HepG2 (cell line): ENCODE measurements around the gene SDK2. TPM values are rescaled to one million over a fixed set of nuclear protein-coding genes. Genes with fewer than 3 reads are reported as not detected.

Experiments
- ATAC-seq: fragments of 200-7000 bp; cut with Tn5 transposase; 3 replicates; pipeline ENCODE4 v1.9.1; 2020; ENCODE audit warnings: mild to moderate bottlenecking, moderate library complexity
- BruUV-seq: library from RNA; stranded (reverse); fragments of 400-500 nt; replicated peaks from 2 replicates; lab custom pipeline; 2021; lab: Mats Ljungman, UMichigan
- CTCF ChIA-PET: fragments of 300-600 bp; formaldehyde crosslinking; extraction: SDS; loops from one replicate; lab custom pipeline; 2021; ENCODE audit warnings: low total read pairs, inconsistent platforms, low intra/inter-chr PET ratio; lab: Yijun Ruan, JAX
- POLR2A ChIA-PET: fragments of 350-600 bp; sonication (Branson Sonifier 250); formaldehyde crosslinking; loops from one replicate; lab custom pipeline; 2020; ENCODE audit warnings: antibody characterized with exemption, inconsistent platforms; lab: Yijun Ruan, JAX
- DNase-seq: peaks from one replicate; pipeline ENCODE4 v3.0.0-alpha.2; 2015; ENCODE audit warnings: low spot score
- FAIRE-seq: peaks from 3 replicates; lab custom pipeline; 2011; peaks lifted over from hg19 to GRCh38; lab: Jason Lieb, UNC
- H2AFZ ChIP-seq: one replicate; pipeline ENCODE4 v1.6.1; 2011; ENCODE audit warnings: low read length, inconsistent platforms
- H3K27ac ChIP-seq: fragments of 300-600 bp; 3 replicates; pipeline ENCODE4 v1.8.0; 2011; ENCODE audit warnings: mixed run types, mild to moderate bottlenecking, mixed read lengths, low read length, inconsistent platforms; ENCODE audit not compliant: insufficient read depth; ENCODE audit errors: extremely low read length
- H3K27me3 ChIP-seq, 2 experiments: fragments of 200-600 bp in 1 of 2; 2 replicates in 1 of 2; 3 replicates in 1 of 2; pipeline versions ENCODE4 v1.6.0 to v1.8.0; 2011; ENCODE audit warnings: low read length in 2 of 2, mild to moderate bottlenecking in 2 of 2, moderate library complexity in 2 of 2, inconsistent platforms in 1 of 2; ENCODE audit not compliant: insufficient read depth in 2 of 2, control insufficient read depth in 1 of 2
- H3K36me3 ChIP-seq, 2 experiments: fragments of 200-600 bp in 1 of 2; replicated peaks in 1 of 2; 2 replicates in 1 of 2; 3 replicates in 1 of 2; pipeline versions ENCODE4 v1.5.1 to v1.8.0; 2011; ENCODE audit warnings: low read length in 2 of 2, inconsistent platforms in 1 of 2; ENCODE audit not compliant: insufficient read depth in 2 of 2, control insufficient read depth in 1 of 2
- H3K4me1 ChIP-seq: 2 replicates; pipeline ENCODE4 v1.5.1; 2012; ENCODE audit warnings: low read length, inconsistent platforms; ENCODE audit not compliant: insufficient read depth
- H3K4me2 ChIP-seq: 2 replicates; pipeline ENCODE4 v1.6.0; 2011; ENCODE audit warnings: low read depth, low read length, inconsistent platforms
- H3K4me3 ChIP-seq, 3 experiments: fragments of 200-600 bp in 1 of 3; sonication (generic), shearing (Covaris generic) in 1 of 3; replicated peaks in 1 of 3; 2 replicates each; pipeline ENCODE4 v1.5.1; 2011 to 2016; ENCODE audit warnings: low read length in 3 of 3, inconsistent platforms in 2 of 3, low read depth in 2 of 3, mild to moderate bottlenecking in 2 of 3, control low read depth in 1 of 3, mixed read lengths in 1 of 3; ENCODE audit not compliant: insufficient read depth in 1 of 3
- H3K79me2 ChIP-seq: one replicate; pipeline ENCODE4 v1.6.1; 2011; ENCODE audit warnings: low read length, inconsistent platforms; ENCODE audit not compliant: insufficient read depth
- H3K9ac ChIP-seq: 2 replicates; pipeline ENCODE4 v1.6.0; 2011; ENCODE audit warnings: mild to moderate bottlenecking, low read depth, low read length, inconsistent platforms; ENCODE audit not compliant: insufficient read depth
- H3K9me3 ChIP-seq: 2 replicates; pipeline ENCODE4 v1.5.1; 2012; ENCODE audit warnings: mild to moderate bottlenecking, low read length
- H4K20me1 ChIP-seq: 2 replicates; pipeline ENCODE4 v1.6.0; 2011; ENCODE audit warnings: inconsistent platforms, mild to moderate bottlenecking, low read length, moderate library complexity; ENCODE audit not compliant: insufficient read depth
- CBFB ChIP-seq: sonication (generic); formaldehyde crosslinking; IDR thresholded peaks from 2 replicates; pipeline ENCODE4 v1.4.0; 2020; ENCODE audit warnings: missing genetic modification reagents
- ZNF281 ChIP-seq: sonication (generic); formaldehyde crosslinking; IDR thresholded peaks from 2 replicates; pipeline ENCODE4 v1.4.0; 2020; ENCODE audit warnings: missing genetic modification reagents, borderline replicate concordance
- WGBS: methylation state at CpG from one replicate; pipeline ENCODE4 v1.1.6; 2017; ENCODE audit warnings: low lambda C conversion rate; 5-methylcytosine and 5-hydroxymethylcytosine counted together
- in situ Hi-C: cut with HindIII; loops from 2 replicates; pipeline ENCODE4 v1.10.0; 2017; ENCODE audit warnings: low pct_unique_long_range_greater_than_20kb; ENCODE audit not compliant: extremely low pct_ligation_motif_present
- intact Hi-C: fragments of 100-400 bp; cut with micrococcal nuclease; formaldehyde crosslinking; loops from one replicate; pipeline ENCODE4 v1.10.0; 2022; ENCODE audit not compliant: unreplicated experiment
- polyA plus RNA-seq, 8 experiments: library from polyadenylated mRNA; depleted of rRNA in 3 of 8; stranded (reverse) in 7 of 8; unstranded in 1 of 8; fragments of >200 nt; fragmentation: Illumina TruSeq in 4 of 8; extraction: Trizol in 4 of 8; gene quantifications; 2 replicates each; pipeline versions ENCODE4 v1.2.1 to v1.2.3, GENCODE V29; 2011 to 2016; ENCODE audit warnings: low read depth in 4 of 8, missing spikeins in 1 of 8, mixed read lengths in 1 of 8; ENCODE audit not compliant: insufficient read depth in 1 of 8
- total RNA-seq, 5 experiments: library from RNA; depleted of rRNA; stranded (reverse); fragments of >200 nt; fragmentation: Illumina TruSeq; extraction: Trizol; gene quantifications; 2 replicates each; pipeline ENCODE4 v1.2.3, GENCODE V29; 2016; ENCODE audit warnings: low read depth in 1 of 5

The SDK2 gene
- total and polyA plus RNA-seq, 2 of the 13 experiments (the other 11 are each of a cell fraction or from before 2014, with no cell fraction given), result not detected

- intact Hi-C loops (no loop called here), in situ Hi-C loops (no loop called here)
- DNase-seq (no peak), ATAC-seq (no peak; the same call in 2 of the 3 replicates)
- Histone ChIP-seq H3K9me3 (no peaks in the 10 kb centered on the region), H3K27me3 (peaks cover 8 to 27% of the 10 kb centered on the region in 2 experiments)
- TF ChIP-seq CBFB (CRISPR knock-in tag), result no peak
- TF ChIP-seq ZNF281 (CRISPR knock-in tag), result peak; percentile 73; the same call in 1 of the 2 replicates
- TF ChIP-seq, all 625 proteins: peak for 1
- BruUV-seq, result no TSS peak
- Histone ChIP-seq H3K27ac (no peak overlapping the region), H2AFZ (no peak overlapping the region), H4K20me1 (no peaks in the 10 kb centered on the region), H3K4me3 (peak overlapping the region in 1 of 3 experiments; percentile 54; a peak in 2 of 6 replicates), H3K36me3 (no peaks in the 10 kb centered on the region), H3K9ac (no peak overlapping the region), H3K4me2 (peak overlapping the region; percentile 64), H3K79me2 (no peaks in the 10 kb centered on the region), H3K4me1 (peaks cover 41% of the 10 kb centered on the region)
- 29% methylated on average over 5 of the region's 5 CpGs for WGBS
- CTCF ChIA-PET, result no interaction called here
- POLR2A ChIA-PET, result interaction anchor here (0.6 to 2.0 kb wide), 5 partner anchors 13 to 61 kb away, joined by 3 to 9 read pairs (median 6); partner anchors contain the start of gene CPSF4L
- FAIRE-seq, result no peak
Measured at GRCh38 chr17:73323409-73324159, 320.7 kb downstream of the SDK2 start.
